HG02610 (cell line): ENCODE measurements around the gene BCL11A.

ENCODE experiments used
- ATAC-seq: cut with Tn5 transposase; IDR thresholded peaks from one replicate; pipeline ENCODE4 v1.9.1; 2021; ENCODE audit warnings: mild to moderate bottlenecking, moderate library complexity; ENCODE audit not compliant: unreplicated experiment

Gene BCL11A

DNA sequence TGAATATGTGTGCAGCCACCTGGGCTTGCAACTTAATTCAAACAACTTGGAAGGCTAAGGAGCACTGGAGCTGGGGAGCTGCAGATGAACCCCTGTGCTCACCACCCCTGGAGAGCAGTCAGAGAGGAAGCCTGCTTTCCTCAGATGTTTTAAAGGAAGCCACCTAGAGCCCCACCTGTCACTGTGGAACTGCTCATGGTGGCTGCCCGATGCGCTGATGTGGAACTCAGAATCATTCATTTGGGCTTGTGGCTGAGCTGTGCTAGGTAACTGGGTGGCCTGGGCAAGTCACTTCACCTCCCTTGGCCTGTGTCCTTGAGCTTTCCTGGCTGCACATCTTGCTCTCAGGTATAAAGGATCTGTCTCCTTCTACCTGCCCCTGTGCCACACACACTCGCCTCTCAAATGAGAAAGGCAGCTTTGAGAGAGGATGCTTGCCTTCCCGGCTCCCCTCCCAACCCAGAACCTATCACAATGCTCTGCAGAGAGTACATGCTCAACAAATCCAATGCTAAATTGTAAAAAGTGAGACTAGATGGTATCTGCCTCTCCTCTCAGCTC is 41.3 kb downstream of the BCL11A start:
- ATAC-seq: peak; percentile 19

DNA sequence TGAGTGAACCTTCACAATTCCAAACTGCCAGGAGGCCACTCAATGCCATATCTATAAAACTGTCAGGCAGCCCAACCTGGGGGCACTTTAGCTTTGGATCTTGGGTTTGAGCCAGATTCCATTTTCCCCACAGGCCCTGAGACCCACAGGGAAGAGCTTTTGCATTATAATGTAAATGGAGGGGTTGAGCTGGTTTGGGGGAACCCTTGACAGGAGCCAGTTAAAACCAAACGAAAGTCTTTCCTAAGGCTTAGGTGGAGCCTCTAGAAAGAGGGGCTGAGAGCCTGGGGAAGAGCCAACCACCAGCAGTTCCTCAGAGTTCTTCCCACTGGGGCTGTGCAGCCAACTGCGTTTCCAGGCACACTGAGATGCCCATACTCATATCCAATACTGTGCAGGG is 42.7 kb downstream of the BCL11A start:
- ATAC-seq: no peak

DNA sequence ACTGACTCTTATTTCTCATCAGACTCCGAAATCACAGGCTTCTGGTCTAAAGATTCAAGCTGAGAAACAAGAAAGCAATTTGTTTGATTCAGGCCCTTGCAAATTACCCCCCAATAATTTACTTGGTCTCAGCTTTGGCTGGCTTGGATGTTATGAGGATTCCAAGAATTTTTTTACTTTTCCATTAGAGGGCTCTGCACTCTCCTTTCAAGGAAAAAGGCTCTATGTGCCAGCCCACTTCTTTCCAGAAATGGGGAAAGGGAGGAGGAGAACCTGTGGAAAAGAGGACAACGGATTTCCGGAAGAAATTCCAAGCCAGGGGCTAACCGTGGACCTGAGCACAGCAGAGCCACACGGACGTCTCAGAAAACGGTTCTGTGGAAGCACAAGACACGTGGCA is 44.4 kb downstream of the BCL11A start:
- no peak for ATAC-seq

DNA sequence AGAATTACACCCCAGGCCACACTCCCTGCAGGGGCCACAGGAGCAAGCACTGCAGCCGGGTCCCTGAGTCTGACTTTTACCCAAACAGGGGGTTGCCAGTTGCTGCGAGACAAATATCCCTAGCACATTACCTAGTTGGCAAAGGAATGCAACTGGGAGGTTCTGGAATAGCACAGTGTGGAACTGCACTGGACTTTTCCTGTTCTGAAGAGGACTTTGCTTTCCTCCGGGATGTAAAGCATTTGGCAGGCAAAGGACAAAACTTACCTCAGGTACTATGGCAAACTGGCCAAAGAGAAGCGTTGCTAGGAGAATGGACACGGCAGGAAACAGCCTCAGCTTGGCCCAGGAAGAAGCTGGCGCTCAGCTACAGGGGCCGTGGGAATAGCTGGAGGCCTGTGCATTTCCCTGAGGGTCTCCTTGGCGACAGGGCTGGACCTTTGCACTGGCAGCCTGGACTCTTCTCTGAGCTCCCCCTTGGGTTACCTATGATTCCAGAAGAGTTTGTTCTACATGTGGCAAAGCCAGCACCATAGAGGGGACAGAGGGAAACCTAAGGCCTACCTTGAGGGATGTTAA is 45.0 kb downstream of the BCL11A start:
- ATAC-seq: no peak

DNA sequence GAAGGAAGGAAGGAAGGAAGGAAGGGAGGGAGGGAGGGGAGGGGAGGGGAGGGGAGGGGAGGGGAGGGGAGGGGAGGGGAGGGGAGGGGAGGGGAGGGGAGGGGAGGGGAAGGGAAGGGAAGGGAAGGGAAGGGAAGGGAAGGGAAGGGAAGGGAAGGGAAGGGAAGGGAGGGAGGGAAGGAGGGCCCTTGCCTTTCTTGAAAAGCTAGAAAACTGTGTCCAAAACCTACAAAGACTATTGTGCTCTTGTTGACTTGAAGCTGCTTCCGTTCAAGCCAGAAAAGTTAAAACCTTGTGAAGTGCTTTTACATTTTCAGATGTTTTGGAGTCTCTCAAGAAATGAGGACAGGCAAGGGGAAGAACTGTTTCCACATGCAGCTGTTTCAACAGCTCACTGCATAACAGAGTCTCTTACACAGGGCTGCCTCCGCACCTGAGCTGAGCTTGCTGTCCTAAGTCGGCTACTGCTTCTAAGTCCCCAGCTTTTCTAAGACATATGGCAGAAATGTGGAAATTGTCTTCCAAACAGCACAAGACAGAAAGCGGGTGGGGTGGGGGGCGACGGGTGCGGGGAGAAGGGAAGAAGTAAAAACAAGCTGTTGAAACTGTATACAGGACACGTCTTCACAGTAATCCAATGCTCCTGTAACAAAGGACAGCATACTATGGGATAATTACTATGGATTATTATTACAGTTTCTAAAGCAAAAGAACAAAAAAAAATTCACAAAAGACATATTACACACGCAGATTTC is 46.1 kb downstream of the BCL11A start:
- no peak for ATAC-seq

DNA sequence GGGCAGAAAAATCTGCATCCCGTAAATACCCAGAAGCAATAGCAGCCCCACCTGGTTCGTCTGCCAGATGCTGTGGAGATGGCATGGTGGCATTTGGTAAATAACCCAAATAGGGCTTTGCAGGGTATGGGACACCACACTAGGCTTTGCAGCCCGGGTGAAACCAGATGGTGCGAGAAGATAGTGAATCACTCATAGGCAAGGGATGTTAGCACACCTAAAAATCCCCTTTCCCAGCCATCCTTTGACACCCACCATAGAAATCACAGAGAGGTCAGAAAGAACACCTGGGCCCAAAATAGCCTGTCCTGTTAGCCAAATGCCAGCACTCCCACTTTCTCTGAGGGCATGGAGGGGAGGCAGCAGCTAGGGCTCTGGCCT is 47.6 kb downstream of the BCL11A start:
- ATAC-seq: peak; percentile 43

DNA sequence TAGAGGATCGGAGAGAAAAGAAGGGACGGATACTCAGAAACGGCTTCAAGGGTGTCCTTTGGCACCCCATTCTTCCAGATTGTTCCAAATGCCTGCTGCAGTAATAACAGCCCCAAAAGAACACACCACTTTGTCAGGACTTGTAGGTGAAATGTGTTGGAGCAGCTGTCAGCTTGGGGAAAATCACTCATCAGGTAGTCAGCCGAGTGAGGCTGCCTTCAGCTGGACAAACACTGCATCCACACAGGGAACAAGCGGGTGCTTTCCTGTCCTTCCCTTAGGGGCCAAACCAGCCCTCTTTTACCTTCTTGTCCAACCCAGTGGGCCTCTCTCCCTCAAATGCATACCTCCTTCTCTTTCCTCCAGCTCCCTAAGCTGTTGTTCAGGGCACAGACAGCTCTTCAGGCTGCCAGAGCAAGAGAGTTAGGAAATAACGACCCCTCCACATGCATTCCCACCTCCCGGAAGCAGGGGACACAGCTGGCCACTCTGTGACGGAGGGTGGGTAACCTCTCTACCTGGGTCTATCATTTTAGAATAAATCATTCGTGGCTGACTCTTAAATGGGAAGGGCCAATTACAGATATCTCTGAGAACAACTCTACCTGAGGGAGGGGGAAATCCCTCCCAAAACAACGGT is 48.1 kb downstream of the BCL11A start:
- ATAC-seq: no peak

DNA sequence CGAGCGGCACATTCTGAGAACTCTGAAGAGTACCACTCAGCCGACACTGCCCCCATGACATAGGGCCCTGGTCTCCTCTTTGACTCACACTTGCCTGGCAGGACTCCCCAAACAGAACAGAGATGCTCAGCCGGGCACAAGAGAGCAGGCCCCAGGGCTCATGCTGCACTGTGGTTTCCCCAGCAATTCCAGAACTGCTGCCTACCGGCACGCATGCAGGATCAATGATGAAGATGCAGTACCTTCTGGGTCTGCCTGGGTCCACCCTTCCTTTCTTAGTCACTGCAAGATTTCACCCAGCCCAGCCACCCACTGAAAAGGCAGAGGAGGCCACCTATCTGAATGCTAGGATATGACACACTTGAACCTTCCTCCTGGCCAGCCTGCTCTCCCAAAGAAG is 49.4 kb downstream of the BCL11A start:
- ATAC-seq: no peak

DNA sequence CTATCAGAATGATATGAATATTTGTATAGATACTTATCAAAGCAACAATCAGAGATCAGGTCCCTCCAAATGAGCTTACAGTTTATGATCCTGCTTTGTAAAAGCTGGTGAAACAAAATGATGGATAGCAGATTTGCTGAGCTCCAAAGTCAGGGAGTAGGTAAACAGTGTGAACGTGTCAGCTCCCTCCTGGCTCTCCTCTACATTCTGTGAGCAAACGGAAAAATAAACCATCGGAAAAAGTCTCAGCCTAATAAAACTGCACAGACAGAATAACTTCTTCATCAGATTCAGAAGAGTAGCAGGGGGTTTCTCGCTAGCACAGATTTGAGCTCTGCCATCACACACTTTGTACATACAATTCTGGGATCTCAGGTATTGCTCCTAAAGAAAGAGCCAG is 51.3 kb downstream of the BCL11A start:
- no peak for ATAC-seq

DNA sequence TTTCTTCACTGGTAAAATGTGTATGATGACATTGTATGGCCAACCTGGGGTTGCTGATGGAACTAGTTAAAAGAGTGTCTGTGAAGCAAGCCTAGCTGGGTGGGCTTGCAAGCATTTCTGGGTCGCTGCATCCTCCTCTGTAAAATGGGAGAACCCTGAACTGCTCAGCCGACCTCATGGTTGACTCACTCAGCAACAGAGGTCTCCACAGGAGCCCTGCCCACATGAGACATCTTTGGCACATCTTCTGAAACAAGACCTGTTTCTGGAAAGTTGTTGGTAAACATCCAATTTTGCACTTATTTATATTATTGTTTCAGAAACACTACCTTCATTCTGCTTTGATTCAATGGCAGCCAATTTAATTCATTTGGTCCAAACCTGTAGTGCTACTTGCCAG is 52.6 kb downstream of the BCL11A start:
- ATAC-seq: no peak

DNA sequence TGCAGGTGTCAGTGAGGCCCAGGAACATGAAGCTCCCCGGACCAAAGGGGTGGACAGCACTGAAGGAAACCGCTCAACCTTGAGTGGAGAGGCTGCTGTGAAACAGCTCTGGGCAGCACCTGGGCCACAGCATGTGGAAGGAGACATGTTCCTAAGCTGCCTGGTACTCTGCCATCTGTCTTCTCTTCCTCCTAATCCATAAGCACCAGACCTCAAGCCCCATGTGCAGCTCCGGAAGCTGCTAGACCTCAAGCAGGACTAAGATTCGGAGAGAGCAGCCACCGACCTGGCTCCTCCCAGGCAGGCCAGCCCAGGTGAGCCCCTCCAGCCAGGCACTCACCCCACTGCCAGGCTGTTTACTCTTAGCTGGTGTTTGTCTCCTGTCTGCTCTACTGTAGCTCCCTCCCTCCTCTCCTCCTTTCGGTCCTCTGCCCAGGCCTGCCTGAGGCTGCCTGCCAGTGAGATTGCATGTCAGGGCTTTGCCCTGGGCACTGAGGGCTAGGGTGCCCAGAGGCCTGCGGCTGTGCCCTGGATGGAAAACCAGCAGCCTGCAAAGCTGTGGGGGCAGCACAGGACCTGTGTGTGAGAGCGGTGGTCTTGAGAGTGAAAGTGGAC is 53.7 kb downstream of the BCL11A start:
- ATAC-seq: no peak

DNA sequence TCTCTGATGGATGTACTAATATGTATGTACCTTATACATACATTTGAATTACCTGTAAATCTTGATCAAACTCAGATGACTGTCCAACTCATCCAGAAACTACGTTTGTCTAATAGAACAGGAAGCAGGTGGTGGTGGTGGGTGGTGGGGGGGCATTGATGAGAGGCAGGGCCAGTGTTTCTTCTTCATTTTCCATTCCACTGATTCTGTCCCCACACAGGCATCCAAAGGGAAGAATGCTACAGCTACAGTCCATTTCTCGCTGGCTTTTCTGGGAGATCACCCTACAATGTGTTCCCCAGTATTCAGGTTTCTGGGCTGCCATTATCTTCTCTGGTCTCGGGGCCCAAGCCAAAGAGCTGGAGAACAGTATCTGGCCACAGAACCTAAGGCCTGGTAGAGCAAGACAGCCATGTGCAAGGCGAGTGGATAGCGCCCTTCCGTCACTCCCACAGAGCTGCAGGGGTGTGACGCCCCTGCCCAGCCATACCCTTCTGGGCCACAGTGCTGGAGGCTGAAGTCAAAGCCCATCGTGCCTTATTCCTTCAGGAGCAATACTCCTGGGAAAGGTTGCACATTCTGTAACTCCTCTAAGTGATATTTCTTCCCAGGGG is 54.5 kb downstream of the BCL11A start:
- ATAC-seq: peak; percentile 61

DNA sequence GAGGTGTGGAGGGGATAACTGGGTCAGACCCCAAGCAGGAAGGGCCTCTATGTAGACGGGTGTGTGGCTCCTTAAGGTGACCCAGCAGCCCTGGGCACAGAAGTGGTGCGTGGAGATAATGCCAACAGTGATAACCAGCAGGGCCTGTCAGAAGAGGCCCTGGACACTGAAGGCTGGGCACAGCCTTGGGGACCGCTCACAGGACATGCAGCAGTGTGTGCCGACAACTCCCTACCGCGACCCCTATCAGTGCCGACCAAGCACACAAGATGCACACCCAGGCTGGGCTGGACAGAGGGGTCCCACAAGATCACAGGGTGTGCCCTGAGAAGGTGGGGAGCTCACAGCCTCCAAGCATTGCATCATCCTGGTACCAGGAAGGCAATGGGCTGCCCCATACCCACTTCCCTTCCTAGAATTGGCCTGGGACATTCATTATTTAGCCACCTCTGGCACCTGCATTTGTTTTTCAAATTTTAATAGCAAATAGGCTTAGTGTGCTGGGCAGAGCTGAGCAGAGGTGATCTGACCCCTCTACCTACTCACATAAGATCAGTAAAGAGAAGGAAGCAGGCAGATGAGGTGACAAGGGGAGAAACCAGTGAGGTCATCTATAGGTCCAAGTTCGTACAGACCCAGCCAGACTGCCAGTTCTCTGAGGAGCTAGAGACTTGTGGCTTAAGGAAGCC is 55.2 kb downstream of the BCL11A start:
- ATAC-seq: peak; percentile 43

DNA sequence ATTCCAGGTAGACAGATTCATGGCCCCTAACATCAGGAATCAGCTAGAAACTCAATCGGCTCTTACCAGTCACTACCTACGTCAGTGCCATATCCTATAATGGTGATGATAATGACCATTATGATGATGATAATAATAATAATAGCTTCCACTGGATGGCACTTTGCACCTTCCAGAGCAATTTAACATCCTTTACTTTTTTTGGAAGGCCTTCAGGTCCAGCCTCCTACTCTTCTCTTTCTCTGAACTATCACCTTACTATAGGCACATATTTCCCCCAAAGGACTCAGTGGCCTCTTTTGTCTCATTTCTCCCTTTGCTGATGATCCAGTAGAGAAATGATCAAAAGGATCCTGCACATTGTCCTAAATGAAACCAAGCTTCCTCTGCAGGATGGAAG is 56.0 kb downstream of the BCL11A start:
- no peak for ATAC-seq

DNA sequence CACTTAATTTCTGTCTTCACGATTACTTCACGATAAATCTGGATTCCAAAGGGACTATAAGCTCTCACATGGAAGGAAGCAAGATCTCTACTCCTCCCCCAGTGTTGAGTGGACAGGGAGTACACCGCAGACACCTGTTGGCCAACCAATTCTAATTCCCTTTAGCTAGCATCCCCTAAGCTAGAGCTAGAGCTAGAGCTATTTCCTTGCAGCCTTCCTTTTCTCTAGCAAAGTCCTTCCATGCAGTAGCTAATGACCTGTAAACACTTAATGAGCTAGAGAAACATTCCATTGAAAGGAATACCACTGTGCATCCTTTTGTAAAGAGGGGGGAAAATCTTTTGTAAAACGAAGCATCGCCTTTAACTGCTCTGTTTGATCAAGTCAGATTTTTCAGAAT is 56.5 kb downstream of the BCL11A start:
- no peak for ATAC-seq

DNA sequence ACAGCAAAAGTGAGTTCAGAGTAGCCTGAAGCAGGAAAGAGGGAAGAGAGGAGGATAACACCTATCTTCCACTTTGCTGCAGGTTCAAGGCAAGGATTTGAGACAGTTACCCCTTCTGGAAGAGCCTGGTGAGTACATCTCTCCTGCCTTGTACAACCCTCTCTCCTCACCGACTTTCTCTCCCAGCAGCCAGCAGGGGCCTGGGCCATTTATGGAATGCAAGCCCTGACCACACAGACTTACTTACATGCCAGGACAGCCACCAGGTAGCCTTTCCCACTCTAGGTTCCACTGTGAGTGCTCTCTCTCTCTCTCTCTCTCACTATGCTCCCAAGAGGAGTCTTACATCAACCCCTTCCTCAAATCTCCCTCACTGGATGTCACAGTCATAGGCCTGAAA is 57.0 kb downstream of the BCL11A start:
- no peak for ATAC-seq

DNA sequence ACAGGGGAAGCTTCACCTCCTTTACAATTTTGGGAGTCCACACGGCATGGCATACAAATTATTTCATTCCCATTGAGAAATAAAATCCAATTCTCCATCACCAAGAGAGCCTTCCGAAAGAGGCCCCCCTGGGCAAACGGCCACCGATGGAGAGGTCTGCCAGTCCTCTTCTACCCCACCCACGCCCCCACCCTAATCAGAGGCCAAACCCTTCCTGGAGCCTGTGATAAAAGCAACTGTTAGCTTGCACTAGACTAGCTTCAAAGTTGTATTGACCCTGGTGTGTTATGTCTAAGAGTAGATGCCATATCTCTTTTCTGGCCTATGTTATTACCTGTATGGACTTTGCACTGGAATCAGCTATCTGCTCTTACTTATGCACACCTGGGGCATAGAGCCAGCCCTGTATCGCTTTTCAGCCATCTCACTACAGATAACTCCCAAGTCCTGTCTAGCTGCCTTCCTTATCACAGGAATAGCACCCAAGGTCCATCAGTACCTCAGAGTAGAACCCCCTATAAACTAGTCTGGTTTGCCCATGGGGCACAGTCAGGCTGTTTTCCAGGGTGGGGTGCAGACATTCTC is 58.3 kb downstream of the BCL11A start:
- no peak for ATAC-seq

DNA sequence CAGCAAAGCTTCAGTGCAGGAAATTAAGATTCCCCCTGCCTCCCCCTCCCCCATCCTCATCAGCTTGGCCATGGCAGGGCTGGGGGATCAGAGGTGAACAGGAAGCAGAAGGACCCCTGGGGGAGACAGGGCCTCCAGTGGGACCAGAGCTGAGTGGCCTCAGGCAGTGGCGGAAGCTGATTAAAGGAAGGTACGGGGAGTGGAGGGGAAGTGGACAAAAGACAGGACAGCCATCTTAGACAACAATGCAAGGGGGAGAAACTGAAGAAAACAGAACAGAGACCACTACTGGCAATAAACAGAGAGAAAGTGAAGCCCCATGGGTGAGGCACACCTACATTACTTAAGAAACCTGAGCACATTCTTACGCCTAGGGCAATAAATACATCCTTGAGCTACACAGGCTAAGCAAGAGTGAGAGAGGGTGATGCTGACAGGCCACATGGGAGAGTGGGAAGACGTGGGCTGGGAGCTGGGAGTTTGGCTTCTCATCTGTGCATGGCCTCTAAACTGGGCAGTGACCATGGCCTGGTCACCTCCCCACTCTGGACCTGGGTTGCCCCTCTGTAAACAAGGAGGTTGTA is 59.6 kb downstream of the BCL11A start:
- ATAC-seq: no peak

DNA sequence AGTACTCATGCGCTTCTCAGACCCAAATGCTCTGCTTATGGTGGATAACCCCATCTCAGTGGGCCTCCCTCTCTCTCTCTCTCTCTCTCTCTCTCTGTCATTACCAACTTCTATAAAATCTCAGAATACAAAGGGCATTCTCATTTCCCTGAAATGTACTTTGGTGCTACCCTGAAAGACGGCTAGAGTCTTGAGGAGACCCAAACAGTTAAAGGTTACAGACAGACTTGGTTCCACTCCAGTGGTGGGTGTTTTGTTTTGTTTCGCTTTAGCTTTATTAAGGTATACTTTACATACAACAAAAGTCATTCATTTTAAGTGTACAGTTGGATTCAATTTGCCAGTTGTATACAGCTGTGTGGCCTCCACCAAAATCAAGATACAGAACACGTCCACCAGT is 60.9 kb downstream of the BCL11A start:
- ATAC-seq: no peak

DNA sequence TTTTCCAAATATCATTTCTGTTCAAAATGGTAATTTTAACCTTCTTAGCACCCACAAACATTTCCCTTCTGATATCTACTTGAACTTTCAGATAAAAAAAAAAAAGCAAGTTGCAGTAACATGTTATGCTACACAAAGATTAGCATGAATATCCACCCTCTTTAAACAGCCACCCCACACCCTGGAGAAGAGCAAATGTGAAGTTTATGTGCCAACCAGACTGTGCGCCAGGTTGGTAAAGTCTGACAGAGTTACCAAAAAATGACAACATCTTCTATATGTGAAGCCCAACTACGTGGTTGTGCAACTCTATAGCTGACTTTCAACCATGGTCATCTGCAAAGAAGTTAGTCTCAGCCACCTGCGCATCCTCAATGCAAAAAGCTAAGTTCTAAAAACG is 62.6 kb downstream of the BCL11A start:
- ATAC-seq: no peak
